Panc1 (cell line): ENCODE measurements around the gene RLBP1.

Source experiments
- CTCF ChIP-seq: fragments of 450-650 bp; IDR thresholded peaks from 2 replicates; pipeline ENCODE4 v1.5.1; 2017; ENCODE audit warnings: mild to moderate bottlenecking
- POLR2AphosphoS5 ChIP-seq: IDR thresholded peaks from 2 replicates; pipeline ENCODE4 v1.6.1; 2012; ENCODE audit warnings: mild to moderate bottlenecking, low read depth, low read length, moderate library complexity
- TCF7L2 ChIP-seq: IDR thresholded peaks from 2 replicates; pipeline ENCODE4 v1.6.1; 2011; ENCODE audit warnings: mild to moderate bottlenecking, low read depth, low read length, inconsistent platforms

- TF ChIP-seq CTCF (no peak), TCF7L2 (no peak), POLR2AphosphoS5 (no peak)
Observed at GRCh38 chr15:89248584-89248983, 27.2 kb upstream of the RLBP1 start.
